Fibroblast of lung (primary cell): ENCODE measurements around the gene AMPD3.

Source experiments
- EZH2 ChIP-seq: IDR thresholded peaks from 2 replicates; pipeline ENCODE4 v1.5.1; 2012; ENCODE audit warnings: low read length, control low read depth, mild to moderate bottlenecking; ENCODE audit errors: missing control alignments
- TF ChIP-seq, protein P1 (sequence below), 2 donors: IDR thresholded peaks in 1 of 2; conservative IDR thresholded peaks in 1 of 2; 1 replicate in 1 of 2; 2 replicates in 1 of 2; pipeline ENCODE4 v1.5.1; 2011 to 2012; ENCODE audit warnings: low read length in 2 of 2, control low read depth in 1 of 2, inconsistent platforms in 1 of 2, low read depth in 1 of 2, mild to moderate bottlenecking in 1 of 2

DNA sequence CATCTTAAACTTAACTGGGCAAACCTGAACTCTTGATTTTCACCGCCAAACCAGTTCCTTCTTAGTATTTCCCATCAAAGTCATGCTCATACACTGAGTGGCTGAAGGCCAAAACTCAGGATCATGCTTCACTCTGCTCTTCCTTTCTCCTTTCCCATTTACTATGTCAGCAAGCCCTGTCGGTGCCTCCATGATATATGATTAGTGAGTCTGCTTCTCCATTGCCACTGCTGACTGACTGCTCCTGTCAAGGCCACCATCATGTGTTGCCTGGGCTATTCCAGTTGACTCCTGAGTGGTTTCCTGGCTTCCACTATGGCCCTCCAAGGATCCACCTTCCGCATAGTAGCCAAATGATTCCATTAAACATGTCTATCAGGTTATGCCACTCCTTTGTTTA lies 42.8 kb upstream of the AMPD3 start:
- TF ChIP-seq, protein P1, sequence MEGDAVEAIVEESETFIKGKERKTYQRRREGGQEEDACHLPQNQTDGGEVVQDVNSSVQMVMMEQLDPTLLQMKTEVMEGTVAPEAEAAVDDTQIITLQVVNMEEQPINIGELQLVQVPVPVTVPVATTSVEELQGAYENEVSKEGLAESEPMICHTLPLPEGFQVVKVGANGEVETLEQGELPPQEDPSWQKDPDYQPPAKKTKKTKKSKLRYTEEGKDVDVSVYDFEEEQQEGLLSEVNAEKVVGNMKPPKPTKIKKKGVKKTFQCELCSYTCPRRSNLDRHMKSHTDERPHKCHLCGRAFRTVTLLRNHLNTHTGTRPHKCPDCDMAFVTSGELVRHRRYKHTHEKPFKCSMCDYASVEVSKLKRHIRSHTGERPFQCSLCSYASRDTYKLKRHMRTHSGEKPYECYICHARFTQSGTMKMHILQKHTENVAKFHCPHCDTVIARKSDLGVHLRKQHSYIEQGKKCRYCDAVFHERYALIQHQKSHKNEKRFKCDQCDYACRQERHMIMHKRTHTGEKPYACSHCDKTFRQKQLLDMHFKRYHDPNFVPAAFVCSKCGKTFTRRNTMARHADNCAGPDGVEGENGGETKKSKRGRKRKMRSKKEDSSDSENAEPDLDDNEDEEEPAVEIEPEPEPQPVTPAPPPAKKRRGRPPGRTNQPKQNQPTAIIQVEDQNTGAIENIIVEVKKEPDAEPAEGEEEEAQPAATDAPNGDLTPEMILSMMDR (conservative IDR thresholded peaks at IDR 0.05 in 1 of 2, IDR thresholded peaks at IDR 0.05 in 1 of 2; ENCODE audit: low read depth in 1 of 2, low read length in 2 of 2) = no peak
- no peak for TF ChIP-seq EZH2
